ENCODE measurements around the gene ZFR.

The ZFR gene

GRCh38 chr5:32444431-32445286 is at the start of gene ZFR:
TSS of gene ZFR (minus strand) at chr5:32444740. CDS start at chr5:32444658, 82 bp downstream.
- Histone ChIP-seq H3K36me3 (ENCODE audit: control insufficient read depth, insufficient read depth, low read length) (no peaks in the 10 kb centered on the region), H3K4me1 (ENCODE audit: control insufficient read depth, insufficient read depth, low read length) (peaks cover 2% of the 10 kb centered on the region; the same call in 1 of the 2 replicates), H3K9me3 (ENCODE audit: control insufficient read depth, insufficient read depth, low read length) (no peaks in the 10 kb centered on the region), H3K27ac (ENCODE audit: low read length) (no peak within 1 kb of the TSS), H3K27me3 (ENCODE audit: control insufficient read depth, insufficient read depth, low read length) (peaks cover 6% of the 10 kb centered on the region; the same call in 1 of the 2 replicates), H3K4me3 (ENCODE audit: low read length) (peak within 1 kb of the TSS; percentile 98)
- WGBS (ENCODE audit: insufficient coverage, insufficient read length), result no CpG with 5 or more reads among the region's 70 CpGs
- peak; percentile 70 for DNase-seq (ENCODE audit: low read depth, low spot score)

- Histone ChIP-seq H3K4me1 (ENCODE audit: control insufficient read depth, insufficient read depth, low read length) (no peaks in the 10 kb centered on the region), H3K9me3 (ENCODE audit: control insufficient read depth, insufficient read depth, low read length) (no peaks in the 10 kb centered on the region), H3K36me3 (ENCODE audit: control insufficient read depth, insufficient read depth, low read length) (no peaks in the 10 kb centered on the region), H3K4me3 (ENCODE audit: low read length) (no peak overlapping the region), H3K27ac (ENCODE audit: low read length) (no peak overlapping the region), H3K27me3 (ENCODE audit: control insufficient read depth, insufficient read depth, low read length) (no peaks in the 10 kb centered on the region)
- no CpG with 5 or more reads among the region's 6 CpGs for WGBS (ENCODE audit: insufficient coverage, insufficient read length)
- no peak for DNase-seq (ENCODE audit: low read depth, low spot score)
Observed at GRCh38 chr5:32490972-32491557, 46.5 kb upstream of the ZFR start.

GRCh38 chr5:32489791-32490562 is 45.4 kb upstream of the ZFR start:
- no peaks in the 10 kb centered on the region for H3K9me3 ChIP-seq (ENCODE audit: control insufficient read depth, insufficient read depth, low read length)
- no peaks in the 10 kb centered on the region for H3K27me3 ChIP-seq (ENCODE audit: control insufficient read depth, insufficient read depth, low read length)
- no peak overlapping the region for H3K27ac ChIP-seq (ENCODE audit: low read length)
- WGBS (ENCODE audit: insufficient coverage, insufficient read length), result no CpG with 5 or more reads among the region's 10 CpGs
- no peaks in the 10 kb centered on the region for H3K4me1 ChIP-seq (ENCODE audit: control insufficient read depth, insufficient read depth, low read length)
- no peak overlapping the region for H3K4me3 ChIP-seq (ENCODE audit: low read length)
- H3K36me3 ChIP-seq (ENCODE audit: control insufficient read depth, insufficient read depth, low read length), result no peaks in the 10 kb centered on the region
- DNase-seq (ENCODE audit: low read depth, low spot score), result no peak

GRCh38 chr5:32487424-32487823 is 42.9 kb upstream of the ZFR start:
- Histone ChIP-seq H3K4me3 (ENCODE audit: low read length) (no peak overlapping the region), H3K27ac (ENCODE audit: low read length) (no peak overlapping the region), H3K4me1 (ENCODE audit: control insufficient read depth, insufficient read depth, low read length) (no peaks in the 10 kb centered on the region), H3K36me3 (ENCODE audit: control insufficient read depth, insufficient read depth, low read length) (no peaks in the 10 kb centered on the region), H3K9me3 (ENCODE audit: control insufficient read depth, insufficient read depth, low read length) (no peaks in the 10 kb centered on the region), H3K27me3 (ENCODE audit: control insufficient read depth, insufficient read depth, low read length) (no peaks in the 10 kb centered on the region)
- DNase-seq (ENCODE audit: low read depth, low spot score), result no peak
- WGBS (ENCODE audit: insufficient coverage, insufficient read length), result no CpG with 5 or more reads among the region's 5 CpGs

- no peaks in the 10 kb centered on the region for H3K9me3 ChIP-seq (ENCODE audit: control insufficient read depth, insufficient read depth, low read length)
- H3K27ac ChIP-seq (ENCODE audit: low read length), result no peak overlapping the region
- DNase-seq (ENCODE audit: low read depth, low spot score), result no peak
- H3K4me1 ChIP-seq (ENCODE audit: control insufficient read depth, insufficient read depth, low read length), result no peaks in the 10 kb centered on the region
- 100% methylated on average over 1 of the region's 3 CpGs for WGBS (ENCODE audit: insufficient coverage, insufficient read length)
- no peaks in the 10 kb centered on the region for H3K36me3 ChIP-seq (ENCODE audit: control insufficient read depth, insufficient read depth, low read length)
- no peak overlapping the region for H3K4me3 ChIP-seq (ENCODE audit: low read length)
- no peaks in the 10 kb centered on the region for H3K27me3 ChIP-seq (ENCODE audit: control insufficient read depth, insufficient read depth, low read length)
Observed at GRCh38 chr5:32487008-32487407, 42.5 kb upstream of the ZFR start.

- no peaks in the 10 kb centered on the region for H3K9me3 ChIP-seq (ENCODE audit: control insufficient read depth, insufficient read depth, low read length)
- no peaks in the 10 kb centered on the region for H3K4me1 ChIP-seq (ENCODE audit: control insufficient read depth, insufficient read depth, low read length)
- no peaks in the 10 kb centered on the region for H3K27me3 ChIP-seq (ENCODE audit: control insufficient read depth, insufficient read depth, low read length)
- no peak overlapping the region for H3K27ac ChIP-seq (ENCODE audit: low read length)
- DNase-seq (ENCODE audit: low read depth, low spot score), result no peak
- H3K36me3 ChIP-seq (ENCODE audit: control insufficient read depth, insufficient read depth, low read length), result no peaks in the 10 kb centered on the region
- no CpG with 5 or more reads among the region's 2 CpGs for WGBS (ENCODE audit: insufficient coverage, insufficient read length)
- no peak overlapping the region for H3K4me3 ChIP-seq (ENCODE audit: low read length)
Observed at GRCh38 chr5:32482193-32482592, 37.7 kb upstream of the ZFR start.

- Histone ChIP-seq H3K4me1 (ENCODE audit: control insufficient read depth, insufficient read depth, low read length) (peaks cover 2% of the 10 kb centered on the region; the same call in 1 of the 2 replicates), H3K27me3 (ENCODE audit: control insufficient read depth, insufficient read depth, low read length) (no peaks in the 10 kb centered on the region), H3K9me3 (ENCODE audit: control insufficient read depth, insufficient read depth, low read length) (no peaks in the 10 kb centered on the region), H3K27ac (ENCODE audit: low read length) (no peak overlapping the region), H3K36me3 (ENCODE audit: control insufficient read depth, insufficient read depth, low read length) (no peaks in the 10 kb centered on the region), H3K4me3 (ENCODE audit: low read length) (no peak overlapping the region)
- WGBS (ENCODE audit: insufficient coverage, insufficient read length), result no CpG with 5 or more reads among the region's 4 CpGs
- no peak for DNase-seq (ENCODE audit: low read depth, low spot score)
Observed at GRCh38 chr5:32479096-32479495, 34.6 kb upstream of the ZFR start.

GRCh38 chr5:32476891-32477290 is 32.4 kb upstream of the ZFR start:
- Histone ChIP-seq H3K9me3 (ENCODE audit: control insufficient read depth, insufficient read depth, low read length) (no peaks in the 10 kb centered on the region), H3K36me3 (ENCODE audit: control insufficient read depth, insufficient read depth, low read length) (no peaks in the 10 kb centered on the region), H3K27ac (ENCODE audit: low read length) (no peak overlapping the region), H3K27me3 (ENCODE audit: control insufficient read depth, insufficient read depth, low read length) (no peaks in the 10 kb centered on the region), H3K4me1 (ENCODE audit: control insufficient read depth, insufficient read depth, low read length) (peaks cover 2% of the 10 kb centered on the region; the same call in 1 of the 2 replicates), H3K4me3 (ENCODE audit: low read length) (no peak overlapping the region)
- no peak for DNase-seq (ENCODE audit: low read depth, low spot score)
- no CpG with 5 or more reads among the region's 1 CpG for WGBS (ENCODE audit: insufficient coverage, insufficient read length)

GRCh38 chr5:32475334-32476097 is 31.0 kb upstream of the ZFR start:
- no peak for DNase-seq (ENCODE audit: low read depth, low spot score)
- no peaks in the 10 kb centered on the region for H3K9me3 ChIP-seq (ENCODE audit: control insufficient read depth, insufficient read depth, low read length)
- no peaks in the 10 kb centered on the region for H3K27me3 ChIP-seq (ENCODE audit: control insufficient read depth, insufficient read depth, low read length)
- H3K4me3 ChIP-seq (ENCODE audit: low read length), result no peak overlapping the region
- no peak overlapping the region for H3K27ac ChIP-seq (ENCODE audit: low read length)
- no CpG with 5 or more reads among the region's 6 CpGs for WGBS (ENCODE audit: insufficient coverage, insufficient read length)
- no peaks in the 10 kb centered on the region for H3K36me3 ChIP-seq (ENCODE audit: control insufficient read depth, insufficient read depth, low read length)
- peaks cover 2% of the 10 kb centered on the region; the same call in 1 of the 2 replicates for H3K4me1 ChIP-seq (ENCODE audit: control insufficient read depth, insufficient read depth, low read length)
